GM12878 (cell line): ENCODE results near the gene BATF3. TPM values are rescaled to one million over a fixed set of nuclear protein-coding genes. Genes with fewer than 3 reads are reported as not detected.

Source experiments
- ATAC-seq: fragments of 200-7000 bp; cut with Tn5 transposase; 3 replicates; pipeline ENCODE4 v1.9.1; 2020; ENCODE audit warnings: mild to moderate bottlenecking, moderate library complexity
- BruUV-seq: library from RNA; stranded (reverse); fragments of 400-500 nt; replicated peaks from 2 replicates; lab custom pipeline; 2021; lab: Mats Ljungman, UMichigan
- CTCF ChIA-PET: fragments of 300-600 bp; sonication (Branson Sonifier 250); formaldehyde crosslinking; extraction: SDS; loops from one replicate; lab custom pipeline; 2021; ENCODE audit warnings: inconsistent platforms; lab: Yijun Ruan, JAX
- POLR2A ChIA-PET: fragments of 350-600 bp; formaldehyde crosslinking; extraction: SDS; loops from one replicate; lab custom pipeline; 2021; ENCODE audit warnings: inconsistent platforms; lab: Charles Lee
- RAD21 ChIA-PET: fragments of 300-600 bp; sonication (Branson Sonifier 250); formaldehyde crosslinking; loops from one replicate; lab custom pipeline; 2023; ENCODE audit warnings: antibody characterized with exemption; ENCODE audit not compliant: unreplicated experiment; lab: Charles Lee
- SMC1A ChIA-PET: fragments of 300-600 bp; sonication (Branson Sonifier 250); formaldehyde crosslinking; loops from one replicate; lab custom pipeline; 2023; ENCODE audit not compliant: unreplicated experiment, uncharacterized antibody; lab: Charles Lee
- DNase-seq: peaks from one replicate; pipeline ENCODE4 v3.0.0-alpha.2; 2011; ENCODE audit warnings: low read depth, low spot score
- FAIRE-seq: peaks from 3 replicates; lab custom pipeline; 2011; peaks lifted over from hg19 to GRCh38; lab: Jason Lieb, UNC
- H2AFZ ChIP-seq: 2 replicates; pipeline ENCODE4 v1.6.0; 2011; ENCODE audit warnings: low read depth, low read length, control low read depth; ENCODE audit not compliant: control insufficient read depth
- H3K27ac ChIP-seq: 2 replicates; pipeline ENCODE4 v1.5.1; 2011; ENCODE audit warnings: control low read depth; ENCODE audit not compliant: control insufficient read depth, insufficient read depth
- H3K27me3 ChIP-seq, 2 experiments: replicated peaks in 1 of 2; 2 replicates each; pipeline versions ENCODE4 v1.6.0 to v1.6.1; 2011; ENCODE audit warnings: low read length in 1 of 2; ENCODE audit not compliant: control insufficient read depth in 2 of 2, insufficient read depth in 2 of 2
- H3K36me3 ChIP-seq, 2 experiments: 2 replicates each; pipeline ENCODE4 v1.5.1; 2011; ENCODE audit warnings: low read length in 1 of 2; ENCODE audit not compliant: control insufficient read depth in 2 of 2, insufficient read depth in 2 of 2
- H3K4me1 ChIP-seq: 2 replicates; pipeline ENCODE4 v1.6.1; 2011; ENCODE audit warnings: mild to moderate bottlenecking, low read length, moderate library complexity, mixed read lengths; ENCODE audit not compliant: control insufficient read depth, insufficient read depth
- H3K4me2 ChIP-seq: 2 replicates; pipeline ENCODE4 v1.6.0; 2011; ENCODE audit warnings: control low read depth; ENCODE audit not compliant: control insufficient read depth, insufficient read depth
- H3K4me3 ChIP-seq: fragments of 200-600 bp; sonication (generic); 2 replicates; pipeline ENCODE4 v1.5.1; 2016
- H3K79me2 ChIP-seq: 2 replicates; pipeline ENCODE4 v1.6.0; 2011; ENCODE audit warnings: low read length; ENCODE audit not compliant: control insufficient read depth, insufficient read depth
- H3K9ac ChIP-seq: 2 replicates; pipeline ENCODE4 v1.8.0; 2011; ENCODE audit warnings: low read length, control low read depth, mixed read lengths; ENCODE audit not compliant: control insufficient read depth, insufficient read depth
- H3K9me3 ChIP-seq: replicated peaks from 3 replicates; pipeline ENCODE4 v1.5.1; 2011; ENCODE audit warnings: mild to moderate bottlenecking, low read length; ENCODE audit not compliant: control insufficient read depth, insufficient read depth
- H4K20me1 ChIP-seq: 2 replicates; pipeline ENCODE4 v1.6.0; 2011; ENCODE audit not compliant: control insufficient read depth, insufficient read depth
- BMI1 ChIP-seq: fragments of 450-650 bp; IDR thresholded peaks from 2 replicates; pipeline ENCODE4 v1.6.1; 2016; ENCODE audit warnings: mild to moderate bottlenecking, moderate library complexity, borderline replicate concordance
- CHD1 ChIP-seq: IDR thresholded peaks from 2 replicates; pipeline ENCODE4 v1.6.1; 2012; ENCODE audit warnings: low read depth, low read length, improper control_type of control experiment
- NFIC ChIP-seq: IDR thresholded peaks from 2 replicates; pipeline ENCODE4 v1.6.1; 2012; ENCODE audit warnings: low read depth, mild to moderate bottlenecking, inconsistent platforms, low read length, moderate library complexity
- POLR2AphosphoS5 ChIP-seq: IDR thresholded peaks from 2 replicates; pipeline ENCODE4 v1.6.1; 2011; ENCODE audit warnings: mild to moderate bottlenecking, low read length, inconsistent platforms
- SMAD5 ChIP-seq: IDR thresholded peaks from 2 replicates; pipeline ENCODE4 v1.6.1; 2016; ENCODE audit warnings: antibody characterized with exemption, low read depth
- SPI1 ChIP-seq: IDR thresholded peaks from 2 replicates; pipeline ENCODE4 v1.6.1; 2011; ENCODE audit warnings: low read depth, mild to moderate bottlenecking, low read length, moderate library complexity, borderline replicate concordance; ENCODE audit not compliant: insufficient read depth
- TCF12 ChIP-seq: IDR thresholded peaks from 2 replicates; pipeline ENCODE4 v1.6.1; 2011; ENCODE audit warnings: low read depth, mild to moderate bottlenecking, low read length
- WGBS: methylation state at CpG from one replicate; pipeline ENCODE4 v1.1.6; 2016; ENCODE audit warnings: low lambda C conversion rate; ENCODE audit not compliant: insufficient replicate concordance, insufficient coverage; ENCODE audit errors: missing lambda C conversion rate; 5-methylcytosine and 5-hydroxymethylcytosine counted together
- in situ Hi-C: fragments of 300-500 bp; cut with MboI; formaldehyde crosslinking; loops from 9 replicates; pipeline ENCODE4 v1.14.3; 2018; ENCODE audit warnings: mixed read lengths
- intact Hi-C: fragments of 100-400 bp; cut with micrococcal nuclease; formaldehyde crosslinking; loops from one replicate; pipeline ENCODE4 v1.14.2; 2022; ENCODE audit not compliant: unreplicated experiment
- polyA plus RNA-seq, 11 experiments: library from polyadenylated mRNA; depleted of rRNA in 4 of 11; unstranded in 6 of 11; stranded (reverse) in 5 of 11; fragments of >200 nt; fragmentation: Nextera tagmentation in 4 of 11; fragmentation: Illumina TruSeq in 1 of 11; extraction: Ambion mirVana in 4 of 11; extraction: Trizol in 1 of 11; gene quantifications; 1 replicate in 1 of 11; 2 replicates in 10 of 11; pipeline versions ENCODE4 v1.2.1 to v1.2.3, GENCODE V29; 2011 to 2016; ENCODE audit warnings: inconsistent platforms in 2 of 11, missing spikeins in 2 of 11, low read depth in 1 of 11
- total RNA-seq, 4 experiments: library from RNA; depleted of rRNA in 3 of 4; stranded (reverse); fragments of >200 nt in 3 of 4; fragmentation: Illumina TruSeq in 1 of 4; extraction: Trizol in 1 of 4; gene quantifications; 2 replicates each; pipeline versions ENCODE4 v1.2.1 to v1.2.3, GENCODE V29; 2013 to 2021
- TF ChIP-seq, protein P1 (sequence below): fragments of 450-650 bp; IDR thresholded peaks from 2 replicates; pipeline ENCODE4 v1.6.1; 2017; ENCODE audit warnings: mild to moderate bottlenecking, low read depth, inconsistent platforms; ENCODE audit not compliant: poor library complexity, severe bottlenecking
- TF ChIP-seq, protein P2 (sequence below): fragments of 450-650 bp; formaldehyde crosslinking; IDR thresholded peaks from 2 replicates; pipeline ENCODE4 v1.4.0; 2020; ENCODE audit warnings: mild to moderate bottlenecking, moderate library complexity
- TF ChIP-seq, protein P3 (sequence below): IDR thresholded peaks from 2 replicates; pipeline ENCODE4 v1.6.1; 2012; ENCODE audit warnings: low read length, inconsistent platforms
- TF ChIP-seq, protein P4 (sequence below): fragments of 450-650 bp; IDR thresholded peaks from 2 replicates; pipeline ENCODE4 v1.6.1; 2017; ENCODE audit warnings: antibody characterized with exemption, mild to moderate bottlenecking, moderate library complexity

BATF3 gene
- total and polyA plus RNA-seq, 10 of the 15 experiments (the other 5 are each of a cell fraction or from before 2014, with no cell fraction given): 11.1 to 56.8 (median 30.8) TPM

DNA sequence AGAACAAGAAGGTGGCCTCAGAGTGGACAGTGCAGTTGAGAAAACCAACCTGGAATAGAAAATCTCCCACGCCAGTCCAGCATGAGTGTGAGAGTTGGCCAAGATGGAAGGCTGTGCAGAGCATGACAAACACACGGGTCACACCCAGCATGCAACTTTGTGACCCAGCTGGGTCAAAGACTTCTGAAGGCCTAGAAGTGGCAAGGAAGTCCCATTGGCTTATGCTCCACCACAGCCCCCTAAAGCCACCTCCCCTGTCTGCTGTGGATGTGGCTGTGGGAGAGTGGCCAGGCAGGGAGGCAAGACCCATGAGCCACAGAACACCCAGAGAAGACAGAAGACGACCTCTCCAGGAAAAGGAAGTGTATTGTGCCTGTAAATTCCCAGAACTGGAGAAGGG lies 13.6 kb downstream of the BATF3 start:
- RAD21 ChIA-PET: no interaction called here
- no peaks in the 10 kb centered on the region for H4K20me1 ChIP-seq
- H3K27ac ChIP-seq: no peak overlapping the region
- no peak overlapping the region for H3K4me3 ChIP-seq
- H3K9ac ChIP-seq: no peak overlapping the region
- POLR2A ChIA-PET: interaction anchor here (0.5 to 1.3 kb wide), 2 partner anchors 106 to 143 kb away, joined by 5 to 8 read pairs; partner anchors contain the start of genes NSL1 and TATDN3
- FAIRE-seq (no peak), DNase-seq (no peak), ATAC-seq (no peak)
- H3K27me3 ChIP-seq: no peaks in the 10 kb centered on the region
- H2AFZ ChIP-seq: no peak overlapping the region
- peaks cover 35% of the 10 kb centered on the region for H3K4me1 ChIP-seq
- CTCF ChIA-PET: interaction anchor here (1.1 kb wide), 1 partner anchor 21 kb away, joined by 3 read pairs; no protein-coding TSS in a partner anchor
- 78% methylated on average over 3 of the region's 3 CpGs for WGBS
- no peaks in the 10 kb centered on the region for H3K79me2 ChIP-seq
- H3K4me2 ChIP-seq: no peak overlapping the region
- in situ Hi-C loops: no loop called here
- H3K9me3 ChIP-seq: no peaks in the 10 kb centered on the region
- H3K36me3 ChIP-seq: no peaks in the 10 kb centered on the region; a peak in 1 of 4 replicates
- BruUV-seq: no TSS peak
- intact Hi-C loops: no loop called here
- SMC1A ChIA-PET: interaction anchor here (0.9 kb wide), 1 partner anchor 15 kb away, joined by 4 read pairs; no protein-coding TSS in a partner anchor
- TF ChIP-seq SMAD5 (no peak), TCF12 (no peak), NFIC (no peak), CHD1 (no peak), POLR2AphosphoS5 (no peak), SPI1 (no peak), BMI1 (no peak)
- TF ChIP-seq, protein P1, sequence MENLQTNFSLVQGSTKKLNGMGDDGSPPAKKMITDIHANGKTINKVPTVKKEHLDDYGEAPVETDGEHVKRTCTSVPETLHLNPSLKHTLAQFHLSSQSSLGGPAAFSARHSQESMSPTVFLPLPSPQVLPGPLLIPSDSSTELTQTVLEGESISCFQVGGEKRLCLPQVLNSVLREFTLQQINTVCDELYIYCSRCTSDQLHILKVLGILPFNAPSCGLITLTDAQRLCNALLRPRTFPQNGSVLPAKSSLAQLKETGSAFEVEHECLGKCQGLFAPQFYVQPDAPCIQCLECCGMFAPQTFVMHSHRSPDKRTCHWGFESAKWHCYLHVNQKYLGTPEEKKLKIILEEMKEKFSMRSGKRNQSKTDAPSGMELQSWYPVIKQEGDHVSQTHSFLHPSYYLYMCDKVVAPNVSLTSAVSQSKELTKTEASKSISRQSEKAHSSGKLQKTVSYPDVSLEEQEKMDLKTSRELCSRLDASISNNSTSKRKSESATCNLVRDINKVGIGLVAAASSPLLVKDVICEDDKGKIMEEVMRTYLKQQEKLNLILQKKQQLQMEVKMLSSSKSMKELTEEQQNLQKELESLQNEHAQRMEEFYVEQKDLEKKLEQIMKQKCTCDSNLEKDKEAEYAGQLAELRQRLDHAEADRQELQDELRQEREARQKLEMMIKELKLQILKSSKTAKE: no peak
- TF ChIP-seq, protein P2, sequence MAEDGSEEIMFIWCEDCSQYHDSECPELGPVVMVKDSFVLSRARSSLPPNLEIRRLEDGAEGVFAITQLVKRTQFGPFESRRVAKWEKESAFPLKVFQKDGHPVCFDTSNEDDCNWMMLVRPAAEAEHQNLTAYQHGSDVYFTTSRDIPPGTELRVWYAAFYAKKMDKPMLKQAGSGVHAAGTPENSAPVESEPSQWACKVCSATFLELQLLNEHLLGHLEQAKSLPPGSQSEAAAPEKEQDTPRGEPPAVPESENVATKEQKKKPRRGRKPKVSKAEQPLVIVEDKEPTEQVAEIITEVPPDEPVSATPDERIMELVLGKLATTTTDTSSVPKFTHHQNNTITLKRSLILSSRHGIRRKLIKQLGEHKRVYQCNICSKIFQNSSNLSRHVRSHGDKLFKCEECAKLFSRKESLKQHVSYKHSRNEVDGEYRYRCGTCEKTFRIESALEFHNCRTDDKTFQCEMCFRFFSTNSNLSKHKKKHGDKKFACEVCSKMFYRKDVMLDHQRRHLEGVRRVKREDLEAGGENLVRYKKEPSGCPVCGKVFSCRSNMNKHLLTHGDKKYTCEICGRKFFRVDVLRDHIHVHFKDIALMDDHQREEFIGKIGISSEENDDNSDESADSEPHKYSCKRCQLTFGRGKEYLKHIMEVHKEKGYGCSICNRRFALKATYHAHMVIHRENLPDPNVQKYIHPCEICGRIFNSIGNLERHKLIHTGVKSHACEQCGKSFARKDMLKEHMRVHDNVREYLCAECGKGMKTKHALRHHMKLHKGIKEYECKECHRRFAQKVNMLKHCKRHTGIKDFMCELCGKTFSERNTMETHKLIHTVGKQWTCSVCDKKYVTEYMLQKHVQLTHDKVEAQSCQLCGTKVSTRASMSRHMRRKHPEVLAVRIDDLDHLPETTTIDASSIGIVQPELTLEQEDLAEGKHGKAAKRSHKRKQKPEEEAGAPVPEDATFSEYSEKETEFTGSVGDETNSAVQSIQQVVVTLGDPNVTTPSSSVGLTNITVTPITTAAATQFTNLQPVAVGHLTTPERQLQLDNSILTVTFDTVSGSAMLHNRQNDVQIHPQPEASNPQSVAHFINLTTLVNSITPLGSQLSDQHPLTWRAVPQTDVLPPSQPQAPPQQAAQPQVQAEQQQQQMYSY: no peak
- TF ChIP-seq, protein P3, sequence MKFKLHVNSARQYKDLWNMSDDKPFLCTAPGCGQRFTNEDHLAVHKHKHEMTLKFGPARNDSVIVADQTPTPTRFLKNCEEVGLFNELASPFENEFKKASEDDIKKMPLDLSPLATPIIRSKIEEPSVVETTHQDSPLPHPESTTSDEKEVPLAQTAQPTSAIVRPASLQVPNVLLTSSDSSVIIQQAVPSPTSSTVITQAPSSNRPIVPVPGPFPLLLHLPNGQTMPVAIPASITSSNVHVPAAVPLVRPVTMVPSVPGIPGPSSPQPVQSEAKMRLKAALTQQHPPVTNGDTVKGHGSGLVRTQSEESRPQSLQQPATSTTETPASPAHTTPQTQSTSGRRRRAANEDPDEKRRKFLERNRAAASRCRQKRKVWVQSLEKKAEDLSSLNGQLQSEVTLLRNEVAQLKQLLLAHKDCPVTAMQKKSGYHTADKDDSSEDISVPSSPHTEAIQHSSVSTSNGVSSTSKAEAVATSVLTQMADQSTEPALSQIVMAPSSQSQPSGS: no peak
- TF ChIP-seq, protein P4, sequence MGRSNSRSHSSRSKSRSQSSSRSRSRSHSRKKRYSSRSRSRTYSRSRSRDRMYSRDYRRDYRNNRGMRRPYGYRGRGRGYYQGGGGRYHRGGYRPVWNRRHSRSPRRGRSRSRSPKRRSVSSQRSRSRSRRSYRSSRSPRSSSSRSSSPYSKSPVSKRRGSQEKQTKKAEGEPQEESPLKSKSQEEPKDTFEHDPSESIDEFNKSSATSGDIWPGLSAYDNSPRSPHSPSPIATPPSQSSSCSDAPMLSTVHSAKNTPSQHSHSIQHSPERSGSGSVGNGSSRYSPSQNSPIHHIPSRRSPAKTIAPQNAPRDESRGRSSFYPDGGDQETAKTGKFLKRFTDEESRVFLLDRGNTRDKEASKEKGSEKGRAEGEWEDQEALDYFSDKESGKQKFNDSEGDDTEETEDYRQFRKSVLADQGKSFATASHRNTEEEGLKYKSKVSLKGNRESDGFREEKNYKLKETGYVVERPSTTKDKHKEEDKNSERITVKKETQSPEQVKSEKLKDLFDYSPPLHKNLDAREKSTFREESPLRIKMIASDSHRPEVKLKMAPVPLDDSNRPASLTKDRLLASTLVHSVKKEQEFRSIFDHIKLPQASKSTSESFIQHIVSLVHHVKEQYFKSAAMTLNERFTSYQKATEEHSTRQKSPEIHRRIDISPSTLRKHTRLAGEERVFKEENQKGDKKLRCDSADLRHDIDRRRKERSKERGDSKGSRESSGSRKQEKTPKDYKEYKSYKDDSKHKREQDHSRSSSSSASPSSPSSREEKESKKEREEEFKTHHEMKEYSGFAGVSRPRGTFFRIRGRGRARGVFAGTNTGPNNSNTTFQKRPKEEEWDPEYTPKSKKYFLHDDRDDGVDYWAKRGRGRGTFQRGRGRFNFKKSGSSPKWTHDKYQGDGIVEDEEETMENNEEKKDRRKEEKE: no peak
